RWPE1 (cell line): ENCODE data around the gene S100A10.

Experiments used
- CTCF ChIA-PET: fragments of 350-600 bp; sonication (Branson Sonifier 250); formaldehyde crosslinking; extraction: SDS; loops from one replicate; lab custom pipeline; 2021; lab: Yijun Ruan, JAX
- POLR2A ChIA-PET: fragments of 400-600 bp; formaldehyde crosslinking; extraction: SDS; loops from one replicate; lab custom pipeline; 2020; ENCODE audit warnings: antibody characterized with exemption; ENCODE audit not compliant: low non-redundant PET; lab: Yijun Ruan, JAX
- DNase-seq: peaks from one replicate; pipeline ENCODE4 v3.0.0; 2012; ENCODE audit warnings: low spot score
- H3K27ac ChIP-seq: fragments of 450-650 bp; 2 replicates; pipeline ENCODE4 v1.5.1; 2017
- CTCF ChIP-seq: fragments of 450-650 bp; conservative IDR thresholded peaks from 2 replicates; pipeline ENCODE4 v1.5.1; 2017; ENCODE audit warnings: low read depth, mild to moderate bottlenecking

Gene S100A10

DNA sequence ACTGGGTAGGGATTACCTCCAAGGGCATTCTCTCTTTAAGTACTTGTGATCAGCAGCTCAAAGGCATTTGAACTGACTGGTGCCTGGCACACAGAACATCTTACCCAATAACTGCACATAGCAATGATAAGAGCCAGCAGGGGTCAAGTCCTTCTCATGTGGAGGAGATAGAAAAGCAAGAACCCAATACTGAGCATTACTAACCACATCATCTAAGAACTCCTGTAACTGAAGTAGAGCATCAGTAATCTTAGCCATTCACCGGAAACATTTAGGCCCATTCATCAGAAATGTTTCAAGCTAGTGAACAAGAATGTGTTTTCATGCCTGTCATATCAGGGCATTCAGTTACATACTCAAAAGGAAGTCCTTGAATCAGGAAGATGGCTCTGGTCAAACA is 50.8 kb downstream of the S100A10 start:
- no peak overlapping the region for H3K27ac ChIP-seq
- POLR2A ChIA-PET, result no interaction called here
- CTCF ChIA-PET, result no interaction called here
- TF ChIP-seq CTCF, result no peak
- DNase-seq, result no peak

DNA sequence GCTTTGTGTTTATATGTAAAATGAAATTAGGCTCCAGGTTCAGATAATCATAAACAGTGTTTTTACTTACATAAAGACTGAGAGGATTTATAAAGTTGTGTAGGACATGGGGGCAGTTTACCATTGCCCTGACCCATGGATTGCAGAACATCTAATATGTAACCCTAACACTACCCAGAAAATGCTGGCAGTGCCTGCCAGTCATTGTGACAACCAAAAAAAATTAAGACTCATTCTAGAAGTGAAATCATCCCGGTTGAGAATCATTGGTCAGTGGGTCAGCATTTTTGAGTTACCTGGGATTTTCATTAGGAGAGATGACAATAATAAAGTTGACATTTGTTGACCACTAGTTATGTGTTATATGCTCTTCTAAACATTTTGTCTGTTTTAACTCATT is 53.1 kb downstream of the S100A10 start:
- DNase-seq, result no peak
- no peak overlapping the region for H3K27ac ChIP-seq
- POLR2A ChIA-PET, result no interaction called here
- CTCF ChIA-PET, result interaction anchor here (0.6 to 0.7 kb wide), 2 partner anchors 29 to 245 kb away, joined by 3 read pairs; no protein-coding TSS in a partner anchor
- no peak for TF ChIP-seq CTCF

- no peak for DNase-seq
- no peak overlapping the region for H3K27ac ChIP-seq
- TF ChIP-seq CTCF, result no peak
- POLR2A ChIA-PET, result no interaction called here
- CTCF ChIA-PET, result interaction anchor here (0.6 kb wide), 1 partner anchor 209 kb away, joined by 3 read pairs; no protein-coding TSS in a partner anchor
These were observed 53.9 kb downstream of the S100A10 start for GRCh38 chr1:151939779-151940178.

DNA sequence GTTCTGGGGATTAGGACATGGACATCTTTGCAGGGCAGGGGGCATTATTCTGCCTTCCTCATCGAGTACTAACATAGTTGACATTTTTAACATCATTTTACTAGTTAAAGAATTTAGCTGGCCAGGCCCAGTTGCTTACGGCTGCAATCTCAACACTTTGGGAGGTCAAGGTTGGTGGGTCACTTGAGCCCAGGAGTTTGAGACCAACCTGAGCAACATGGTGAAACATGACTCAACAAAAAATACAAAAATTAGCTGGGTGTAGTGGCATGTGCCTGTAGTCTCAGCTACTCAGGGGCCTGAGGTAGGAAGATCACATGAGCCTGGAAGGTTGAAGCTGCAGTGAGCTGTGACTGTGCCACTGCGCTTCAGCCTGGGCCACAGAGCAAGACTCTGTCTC is 54.5 kb downstream of the S100A10 start:
- no peak overlapping the region for H3K27ac ChIP-seq
- no peak for DNase-seq
- POLR2A ChIA-PET, result no interaction called here
- no peak for TF ChIP-seq CTCF
- CTCF ChIA-PET, result no interaction called here

DNA sequence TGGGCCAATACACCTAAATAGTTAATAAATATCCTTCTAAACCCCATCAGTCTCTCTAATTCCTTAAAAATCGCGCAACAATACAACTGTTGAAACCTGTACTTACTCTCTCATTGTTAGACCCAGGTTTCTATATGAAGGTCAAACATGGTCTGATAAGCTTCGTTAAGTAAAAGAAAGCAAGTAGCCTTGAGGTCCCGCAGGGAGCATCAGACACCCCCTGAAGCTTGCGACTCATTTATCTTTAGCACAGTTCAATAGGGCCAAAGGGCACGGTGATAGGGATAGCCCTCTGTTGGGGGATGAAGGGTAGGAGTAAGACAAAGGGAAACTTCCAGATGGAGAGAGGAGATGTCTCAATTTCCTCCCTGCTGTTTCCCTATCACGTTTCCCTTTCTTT is 57.0 kb downstream of the S100A10 start:
- ChIA-PET POLR2A (no interaction called here), CTCF (interaction anchor here (0.7 to 1.1 kb wide), 2 partner anchors 53 to 77 kb away, joined by 3 read pairs; no protein-coding TSS in a partner anchor)
- no peak for TF ChIP-seq CTCF
- no peak overlapping the region for H3K27ac ChIP-seq
- no peak for DNase-seq

GRCh38 chr1:151935894-151936602 is 57.6 kb downstream of the S100A10 start:
- no peak for TF ChIP-seq CTCF
- H3K27ac ChIP-seq, result no peak overlapping the region
- no peak for DNase-seq
- POLR2A ChIA-PET, result no interaction called here
- CTCF ChIA-PET, result interaction anchor here (0.7 to 1.3 kb wide), 3 partner anchors 54 to 77 kb away, joined by 3 to 5 read pairs (median 3); no protein-coding TSS in a partner anchor
